GM12878 (cell line): ENCODE measurements around the gene GDA. TPM values are rescaled to one million over a fixed set of nuclear protein-coding genes. Genes with fewer than 3 reads are reported as not detected.

Experiments used
- ATAC-seq: fragments of 200-7000 bp; cut with Tn5 transposase; 3 replicates; pipeline ENCODE4 v1.9.1; 2020; ENCODE audit warnings: mild to moderate bottlenecking, moderate library complexity
- BruUV-seq: library from RNA; stranded (reverse); fragments of 400-500 nt; replicated peaks from 2 replicates; lab custom pipeline; 2021; lab: Mats Ljungman, UMichigan
- CTCF ChIA-PET: fragments of 300-600 bp; sonication (Branson Sonifier 250); formaldehyde crosslinking; extraction: SDS; loops from one replicate; lab custom pipeline; 2021; ENCODE audit warnings: inconsistent platforms; lab: Yijun Ruan, JAX
- POLR2A ChIA-PET: fragments of 350-600 bp; formaldehyde crosslinking; extraction: SDS; loops from one replicate; lab custom pipeline; 2021; ENCODE audit warnings: inconsistent platforms; lab: Charles Lee
- RAD21 ChIA-PET: fragments of 300-600 bp; sonication (Branson Sonifier 250); formaldehyde crosslinking; loops from one replicate; lab custom pipeline; 2023; ENCODE audit warnings: antibody characterized with exemption; ENCODE audit not compliant: unreplicated experiment; lab: Charles Lee
- SMC1A ChIA-PET: fragments of 300-600 bp; sonication (Branson Sonifier 250); formaldehyde crosslinking; loops from one replicate; lab custom pipeline; 2023; ENCODE audit not compliant: unreplicated experiment, uncharacterized antibody; lab: Charles Lee
- DNase-seq: peaks from one replicate; pipeline ENCODE4 v3.0.0-alpha.2; 2011; ENCODE audit warnings: low read depth, low spot score
- FAIRE-seq: peaks from 3 replicates; lab custom pipeline; 2011; peaks lifted over from hg19 to GRCh38; lab: Jason Lieb, UNC
- H2AFZ ChIP-seq: 2 replicates; pipeline ENCODE4 v1.6.0; 2011; ENCODE audit warnings: low read depth, low read length, control low read depth; ENCODE audit not compliant: control insufficient read depth
- H3K27ac ChIP-seq: 2 replicates; pipeline ENCODE4 v1.5.1; 2011; ENCODE audit warnings: control low read depth; ENCODE audit not compliant: control insufficient read depth, insufficient read depth
- H3K27me3 ChIP-seq, 2 experiments: replicated peaks in 1 of 2; 2 replicates each; pipeline versions ENCODE4 v1.6.0 to v1.6.1; 2011; ENCODE audit warnings: low read length in 1 of 2; ENCODE audit not compliant: control insufficient read depth in 2 of 2, insufficient read depth in 2 of 2
- H3K36me3 ChIP-seq, 2 experiments: 2 replicates each; pipeline ENCODE4 v1.5.1; 2011; ENCODE audit warnings: low read length in 1 of 2; ENCODE audit not compliant: control insufficient read depth in 2 of 2, insufficient read depth in 2 of 2
- H3K4me1 ChIP-seq: 2 replicates; pipeline ENCODE4 v1.6.1; 2011; ENCODE audit warnings: mild to moderate bottlenecking, low read length, moderate library complexity, mixed read lengths; ENCODE audit not compliant: control insufficient read depth, insufficient read depth
- H3K4me2 ChIP-seq: 2 replicates; pipeline ENCODE4 v1.6.0; 2011; ENCODE audit warnings: control low read depth; ENCODE audit not compliant: control insufficient read depth, insufficient read depth
- H3K4me3 ChIP-seq: fragments of 200-600 bp; sonication (generic); 2 replicates; pipeline ENCODE4 v1.5.1; 2016
- H3K79me2 ChIP-seq: 2 replicates; pipeline ENCODE4 v1.6.0; 2011; ENCODE audit warnings: low read length; ENCODE audit not compliant: control insufficient read depth, insufficient read depth
- H3K9ac ChIP-seq: 2 replicates; pipeline ENCODE4 v1.8.0; 2011; ENCODE audit warnings: low read length, control low read depth, mixed read lengths; ENCODE audit not compliant: control insufficient read depth, insufficient read depth
- H3K9me3 ChIP-seq: replicated peaks from 3 replicates; pipeline ENCODE4 v1.5.1; 2011; ENCODE audit warnings: mild to moderate bottlenecking, low read length; ENCODE audit not compliant: control insufficient read depth, insufficient read depth
- H4K20me1 ChIP-seq: 2 replicates; pipeline ENCODE4 v1.6.0; 2011; ENCODE audit not compliant: control insufficient read depth, insufficient read depth
- BRCA1 ChIP-seq: IDR thresholded peaks from 2 replicates; pipeline ENCODE4 v1.6.1; 2011; ENCODE audit warnings: low read depth, low read length, improper control_type of control experiment
- CBX5 ChIP-seq: sonication (generic); IDR thresholded peaks from 2 replicates; pipeline ENCODE4 v1.6.1; 2016; ENCODE audit warnings: low read depth, moderate library complexity, mild to moderate bottlenecking, inconsistent platforms
- ESRRA ChIP-seq: IDR thresholded peaks from 2 replicates; pipeline ENCODE4 v1.6.1; 2012; ENCODE audit warnings: mild to moderate bottlenecking, low read length, improper control_type of control experiment
- HCFC1 ChIP-seq: fragments of 150-350 bp; IDR thresholded peaks from 2 replicates; pipeline ENCODE4 v1.6.1; 2014; ENCODE audit warnings: low read length
- HDAC2 ChIP-seq: fragments of 200-600 bp; sonication (generic); IDR thresholded peaks from 2 replicates; pipeline ENCODE4 v1.6.1; 2017
- HDAC6 ChIP-seq: fragments of 200-600 bp; sonication (generic); IDR thresholded peaks from one replicate; pipeline ENCODE4 v1.8.0; 2017; ENCODE audit warnings: antibody characterized with exemption; ENCODE audit not compliant: unreplicated experiment
- NBN ChIP-seq: fragments of 450-650 bp; IDR thresholded peaks from 2 replicates; pipeline ENCODE4 v1.6.1; 2016
- RBBP5 ChIP-seq: fragments of 200-600 bp; sonication (generic); conservative IDR thresholded peaks from 2 replicates; pipeline ENCODE4 v1.6.1; 2016
- SREBF1 ChIP-seq: IDR thresholded peaks from 2 replicates; pipeline ENCODE4 v1.6.1; 2012; ENCODE audit warnings: mild to moderate bottlenecking, low read length
- SREBF2 ChIP-seq: IDR thresholded peaks from 2 replicates; pipeline ENCODE4 v1.6.1; 2012; ENCODE audit warnings: mild to moderate bottlenecking, low read length
- SRF ChIP-seq, 2 experiments: IDR thresholded peaks; 2 replicates each; pipeline ENCODE4 v1.6.1; 2011; ENCODE audit warnings: low read depth in 2 of 2, low read length in 2 of 2, mild to moderate bottlenecking in 1 of 2, moderate library complexity in 1 of 2
- TARDBP ChIP-seq: IDR thresholded peaks from 2 replicates; pipeline ENCODE4 v1.6.1; 2016; ENCODE audit warnings: borderline replicate concordance
- YY1 ChIP-seq: IDR thresholded peaks from 2 replicates; pipeline ENCODE4 v1.6.1; 2011; ENCODE audit warnings: low read depth, mild to moderate bottlenecking, low read length
- WGBS: methylation state at CpG from one replicate; pipeline ENCODE4 v1.1.6; 2016; ENCODE audit warnings: low lambda C conversion rate; ENCODE audit not compliant: insufficient replicate concordance, insufficient coverage; ENCODE audit errors: missing lambda C conversion rate; 5-methylcytosine and 5-hydroxymethylcytosine counted together
- in situ Hi-C: fragments of 300-500 bp; cut with MboI; formaldehyde crosslinking; loops from 9 replicates; pipeline ENCODE4 v1.14.3; 2018; ENCODE audit warnings: mixed read lengths
- intact Hi-C: fragments of 100-400 bp; cut with micrococcal nuclease; formaldehyde crosslinking; loops from one replicate; pipeline ENCODE4 v1.14.2; 2022; ENCODE audit not compliant: unreplicated experiment
- polyA plus RNA-seq, 11 experiments: library from polyadenylated mRNA; depleted of rRNA in 4 of 11; unstranded in 6 of 11; stranded (reverse) in 5 of 11; fragments of >200 nt; fragmentation: Nextera tagmentation in 4 of 11; fragmentation: Illumina TruSeq in 1 of 11; extraction: Ambion mirVana in 4 of 11; extraction: Trizol in 1 of 11; gene quantifications; 1 replicate in 1 of 11; 2 replicates in 10 of 11; pipeline versions ENCODE4 v1.2.1 to v1.2.3, GENCODE V29; 2011 to 2016; ENCODE audit warnings: inconsistent platforms in 2 of 11, missing spikeins in 2 of 11, low read depth in 1 of 11
- total RNA-seq, 4 experiments: library from RNA; depleted of rRNA in 3 of 4; stranded (reverse); fragments of >200 nt in 3 of 4; fragmentation: Illumina TruSeq in 1 of 4; extraction: Trizol in 1 of 4; gene quantifications; 2 replicates each; pipeline versions ENCODE4 v1.2.1 to v1.2.3, GENCODE V29; 2013 to 2021
- TF ChIP-seq, protein P1 (sequence below): fragments of 450-650 bp; IDR thresholded peaks from 2 replicates; pipeline ENCODE4 v1.6.1; 2018; ENCODE audit warnings: borderline replicate concordance, mild to moderate bottlenecking; ENCODE audit not compliant: partially characterized antibody
- TF ChIP-seq, protein P2 (sequence below): IDR thresholded peaks from 2 replicates; pipeline ENCODE4 v1.6.1; 2011; ENCODE audit warnings: mild to moderate bottlenecking, low read depth, low read length, moderate library complexity; ENCODE audit not compliant: insufficient replicate concordance

Gene GDA
- total and polyA plus RNA-seq, 10 of the 15 experiments (the other 5 are each of a cell fraction or from before 2014, with no cell fraction given) = 0.19 to 17.9 (median 0.48) TPM; not detected in 2

DNA sequence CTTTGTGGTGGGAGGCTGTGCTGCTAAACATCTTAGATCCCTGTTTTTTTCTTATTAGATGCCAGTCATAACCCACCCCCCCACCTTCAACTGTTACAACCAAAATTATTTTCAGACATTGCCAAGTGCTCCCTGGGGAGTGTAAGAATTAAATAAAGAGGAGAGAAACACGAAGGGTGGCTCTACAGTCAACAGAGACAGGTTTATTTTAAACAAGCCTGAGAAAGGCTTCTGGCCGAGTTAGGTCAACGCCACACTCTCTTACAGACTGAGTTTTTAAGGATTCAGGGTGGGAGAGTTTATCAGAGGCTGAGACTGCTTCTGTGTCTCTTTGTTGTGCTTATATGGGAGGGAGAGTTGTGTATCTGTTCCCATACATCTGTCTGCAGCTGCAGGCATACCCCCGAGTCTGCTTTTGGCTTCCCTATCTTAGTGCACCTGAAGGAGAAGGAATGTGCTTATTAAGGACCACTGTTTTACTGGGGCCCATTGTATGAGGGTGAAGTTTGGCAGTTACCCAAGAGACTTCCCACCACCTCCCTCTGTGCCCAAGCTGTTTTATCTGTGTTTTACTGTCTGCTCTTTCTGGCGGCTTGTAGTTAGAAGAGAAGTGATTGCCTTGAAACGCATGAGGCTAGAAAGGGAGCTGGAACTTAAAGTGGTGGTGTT is 11.4 kb upstream of the GDA start:
- Histone ChIP-seq H4K20me1 (no peaks in the 10 kb centered on the region), H3K79me2 (no peaks in the 10 kb centered on the region), H2AFZ (no peak overlapping the region), H3K36me3 (no peaks in the 10 kb centered on the region), H3K4me1 (no peaks in the 10 kb centered on the region), H3K27ac (no peak overlapping the region), H3K27me3 (0 out of 4 replicates have a peak, but pooled peaks cover 0 to 2% of the 10 kb centered on the region in 2 experiments), H3K4me2 (no peak overlapping the region), H3K4me3 (no peak overlapping the region), H3K9ac (no peak overlapping the region), H3K9me3 (no peaks in the 10 kb centered on the region)
- ChIA-PET SMC1A (no interaction called here), CTCF (no interaction called here), POLR2A (no interaction called here), RAD21 (no interaction called here)
- TF ChIP-seq NBN (no peak), SREBF1 (no peak), TARDBP (no peak), ESRRA (no peak), RBBP5 (no peak), CBX5 (no peak), HDAC6 (no peak), SRF (IDR thresholded peaks at IDR 0.05; ENCODE audit: low read depth in 2 of 2, low read length in 2 of 2) (no peak), BRCA1 (no peak), HDAC2 (no peak), YY1 (no peak), SREBF2 (no peak), HCFC1 (no peak)
- TF ChIP-seq, protein P1, sequence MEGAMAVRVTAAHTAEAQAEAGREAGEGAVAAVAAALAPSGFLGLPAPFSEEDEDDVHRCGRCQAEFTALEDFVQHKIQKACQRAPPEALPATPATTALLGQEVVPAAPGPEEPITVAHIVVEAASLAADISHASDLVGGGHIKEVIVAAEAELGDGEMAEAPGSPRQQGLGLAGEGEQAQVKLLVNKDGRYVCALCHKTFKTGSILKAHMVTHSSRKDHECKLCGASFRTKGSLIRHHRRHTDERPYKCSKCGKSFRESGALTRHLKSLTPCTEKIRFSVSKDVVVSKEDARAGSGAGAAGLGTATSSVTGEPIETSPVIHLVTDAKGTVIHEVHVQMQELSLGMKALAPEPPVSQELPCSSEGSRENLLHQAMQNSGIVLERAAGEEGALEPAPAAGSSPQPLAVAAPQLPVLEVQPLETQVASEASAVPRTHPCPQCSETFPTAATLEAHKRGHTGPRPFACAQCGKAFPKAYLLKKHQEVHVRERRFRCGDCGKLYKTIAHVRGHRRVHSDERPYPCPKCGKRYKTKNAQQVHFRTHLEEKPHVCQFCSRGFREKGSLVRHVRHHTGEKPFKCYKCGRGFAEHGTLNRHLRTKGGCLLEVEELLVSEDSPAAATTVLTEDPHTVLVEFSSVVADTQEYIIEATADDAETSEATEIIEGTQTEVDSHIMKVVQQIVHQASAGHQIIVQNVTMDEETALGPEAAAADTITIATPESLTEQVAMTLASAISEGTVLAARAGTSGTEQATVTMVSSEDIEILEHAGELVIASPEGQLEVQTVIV = no peak
- TF ChIP-seq, protein P2, sequence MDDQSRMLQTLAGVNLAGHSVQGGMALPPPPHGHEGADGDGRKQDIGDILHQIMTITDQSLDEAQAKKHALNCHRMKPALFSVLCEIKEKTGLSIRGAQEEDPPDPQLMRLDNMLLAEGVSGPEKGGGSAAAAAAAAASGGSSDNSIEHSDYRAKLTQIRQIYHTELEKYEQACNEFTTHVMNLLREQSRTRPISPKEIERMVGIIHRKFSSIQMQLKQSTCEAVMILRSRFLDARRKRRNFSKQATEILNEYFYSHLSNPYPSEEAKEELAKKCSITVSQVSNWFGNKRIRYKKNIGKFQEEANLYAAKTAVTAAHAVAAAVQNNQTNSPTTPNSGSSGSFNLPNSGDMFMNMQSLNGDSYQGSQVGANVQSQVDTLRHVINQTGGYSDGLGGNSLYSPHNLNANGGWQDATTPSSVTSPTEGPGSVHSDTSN = no peak
- in situ Hi-C loops (no loop called here), intact Hi-C loops (no loop called here)
- DNase-seq (no peak), ATAC-seq (no peak), FAIRE-seq (no peak)
- WGBS = 31% methylated on average over 6 of the region's 6 CpGs
- no TSS peak for BruUV-seq
